EL (cell line): ENCODE results near the gene CIT.
"Not testable (repeated sequence)": the region's sequence is repeated elsewhere in the genome, so short reads cannot be mapped to it uniquely, and the experiment has no call there.

Experiments used
- DNase-seq: peaks from one replicate; pipeline ENCODE4 v3.0.0-alpha.2; 2016

CIT gene

DNA sequence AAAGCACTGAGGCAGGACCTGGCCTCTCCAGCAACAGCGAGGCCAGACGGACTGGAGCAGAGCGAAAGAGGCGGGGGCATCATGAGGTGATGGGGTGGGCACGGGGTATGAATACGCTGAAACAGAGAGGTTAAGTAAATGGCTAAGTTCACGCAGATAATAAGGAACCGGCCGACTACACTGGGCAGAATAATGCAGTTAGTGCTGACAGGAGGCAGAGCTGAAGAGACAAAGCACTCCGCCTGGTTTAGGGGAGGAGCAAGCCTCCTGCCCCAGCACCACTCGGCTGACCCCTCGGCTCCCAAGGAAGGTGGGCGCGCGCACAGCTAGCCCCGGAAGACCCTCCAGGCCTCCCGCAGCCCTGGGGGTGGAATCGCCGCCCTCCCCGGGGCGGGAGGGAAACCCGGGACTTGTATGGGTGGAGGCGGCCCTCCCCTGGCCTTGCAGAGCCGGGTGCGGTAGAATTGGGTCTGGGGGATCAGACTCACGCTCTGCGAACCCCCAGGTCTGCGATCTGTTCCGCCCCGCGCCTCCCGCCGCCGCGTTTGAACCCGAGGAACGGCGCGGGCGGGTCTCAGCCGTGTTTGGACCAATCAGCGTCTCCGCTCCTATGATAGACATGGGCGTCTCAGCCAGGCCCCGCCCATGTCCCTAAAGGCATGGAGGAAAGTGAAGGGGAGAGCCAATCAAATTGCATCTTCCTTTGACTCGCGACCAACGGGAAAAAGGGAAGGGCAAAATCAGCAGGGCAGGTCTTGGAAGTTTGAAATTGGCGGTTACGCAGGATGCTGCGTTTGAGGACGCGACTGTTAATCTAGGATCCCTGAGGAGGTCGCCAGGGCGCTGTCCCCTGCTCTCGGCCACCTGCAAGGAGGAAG lies at the start of gene CIT:
CIT (minus strand) TSS at position 560 of the 878 bp plus-strand sequence. CDS start 1,152 bp downstream, outside the sequence.
- DNase-seq = peak; percentile 97

DNA sequence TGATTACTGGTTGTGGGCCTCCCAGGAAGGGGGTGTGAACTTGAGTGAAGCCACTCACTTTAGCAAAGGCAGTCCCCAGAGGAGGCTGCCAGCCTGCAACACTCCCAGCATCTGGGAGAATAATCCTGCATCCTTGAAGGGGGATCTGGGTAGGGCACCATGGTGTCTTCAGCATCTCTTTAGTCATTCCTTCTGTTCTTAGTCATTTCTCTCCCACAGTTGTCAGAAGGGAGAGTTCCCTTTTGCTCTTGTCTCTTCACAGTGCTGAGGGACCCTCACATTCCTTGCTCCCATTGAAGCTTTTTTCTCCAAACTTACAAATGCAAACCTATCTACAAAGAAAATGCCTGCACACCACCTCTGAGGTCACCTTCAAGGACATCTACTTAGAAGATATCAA lies 48.1 kb upstream of the CIT start:
- no peak for DNase-seq

DNA sequence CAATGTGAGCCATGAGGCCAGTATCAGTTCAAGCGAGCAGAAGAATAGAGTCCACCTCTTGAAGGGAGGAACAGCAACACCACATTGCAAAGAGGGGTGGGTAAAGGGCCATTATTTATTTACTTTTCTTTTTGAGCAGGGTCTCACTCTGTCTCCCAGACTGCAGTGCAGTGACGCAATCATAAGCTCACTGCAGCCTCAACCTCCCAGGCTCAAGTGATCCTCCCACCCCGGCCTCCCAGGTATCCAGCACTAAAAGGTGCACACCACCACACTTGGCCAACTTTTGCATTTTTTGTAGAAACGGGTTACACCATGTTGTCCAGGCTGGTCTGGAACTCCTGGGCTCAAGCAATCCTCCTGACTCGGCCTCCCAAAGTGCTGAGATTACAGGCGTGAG lies 42.9 kb upstream of the CIT start:
- no peak for DNase-seq

GRCh38 chr12:119915894-119916510 lies 38.9 kb upstream of the CIT start:
- DNase-seq = no peak

GRCh38 chr12:119914666-119915065 lies 37.5 kb upstream of the CIT start:
- DNase-seq = no peak

DNA sequence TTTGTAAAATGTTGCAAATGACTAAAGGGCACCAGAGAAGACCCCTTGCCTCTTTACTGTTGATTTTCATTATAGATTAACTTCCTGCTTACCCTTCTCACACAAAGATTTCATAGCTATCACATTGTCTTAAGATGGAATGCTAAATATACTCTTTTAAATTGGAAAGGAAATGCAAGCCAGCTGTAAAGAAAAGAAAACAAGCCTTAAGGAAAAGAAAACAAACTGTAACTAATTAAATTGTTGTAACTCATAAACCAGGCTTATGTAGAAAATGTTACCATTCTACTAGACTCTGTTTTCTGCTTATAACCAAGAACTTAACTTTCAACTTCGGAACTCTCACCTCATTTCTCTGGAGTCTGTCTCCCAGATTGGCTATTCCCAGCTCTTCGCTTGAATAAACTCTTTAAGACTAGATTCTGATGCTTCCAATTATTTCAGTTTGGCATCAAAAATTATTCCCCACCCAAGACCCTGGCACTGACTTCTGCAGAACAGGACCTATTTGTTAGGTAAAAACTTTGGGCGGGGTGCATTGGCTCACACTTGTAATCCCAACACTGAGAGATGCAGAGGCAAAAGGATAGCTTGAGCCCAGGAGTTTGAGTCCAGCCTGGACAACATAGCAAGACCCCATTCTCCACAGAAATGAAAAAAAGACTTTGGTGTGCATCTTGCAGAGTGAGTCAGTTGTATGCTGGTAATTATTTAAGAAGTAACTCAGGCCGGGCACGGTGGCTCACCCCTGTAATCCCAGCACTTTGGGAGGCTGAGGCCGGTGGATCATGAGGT lies 36.6 kb upstream of the CIT start:
- DNase-seq = no peak

GRCh38 chr12:119911182-119911581 lies 34.1 kb upstream of the CIT start:
- peak; percentile 53 for DNase-seq

DNA sequence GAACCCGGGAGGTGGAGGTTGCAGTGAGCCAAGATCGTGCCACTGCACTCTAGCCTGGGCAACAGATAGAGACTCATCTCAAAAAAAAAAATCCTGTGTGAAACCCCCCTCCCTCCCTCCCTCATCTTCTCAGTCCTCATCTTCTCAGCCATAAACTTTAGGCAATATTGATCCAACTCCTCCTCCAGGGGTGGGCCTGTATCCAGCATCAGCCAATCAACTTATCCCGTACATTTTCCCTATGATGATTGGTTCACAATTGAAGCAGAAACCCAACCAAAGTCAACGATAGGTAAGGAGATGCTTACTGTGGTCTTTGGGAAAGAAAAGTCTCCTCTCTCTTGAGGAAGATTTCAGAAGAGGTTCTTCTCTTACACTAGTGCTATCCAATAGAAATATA lies 33.5 kb upstream of the CIT start:
- no peak for DNase-seq

DNA sequence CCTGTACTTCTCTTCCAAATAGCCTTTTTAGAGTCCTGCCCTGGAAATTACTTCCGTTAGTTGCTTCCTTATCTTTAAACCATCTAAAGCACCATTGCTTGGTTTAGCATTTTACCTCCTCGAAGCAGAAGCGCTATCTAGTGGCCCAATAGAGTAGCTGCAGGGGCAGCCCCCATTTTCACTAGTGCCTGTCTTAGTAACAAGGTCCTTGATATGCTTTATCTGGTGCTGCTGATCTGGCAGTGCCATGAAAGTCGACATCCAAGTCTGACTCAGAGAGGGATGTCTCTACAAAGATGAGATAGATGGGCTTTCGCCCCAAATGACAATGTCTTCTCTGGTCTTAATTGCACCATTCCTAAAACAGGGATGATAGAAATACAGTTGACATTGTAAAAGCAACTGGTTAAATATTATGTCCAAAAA lies 25.0 kb upstream of the CIT start:
- peak; percentile 68 for DNase-seq

- DNase-seq = no peak
Observed at GRCh38 chr12:119901670-119902069, 24.6 kb upstream of the CIT start.

GRCh38 chr12:119894916-119895315 lies 17.8 kb upstream of the CIT start:
- no peak for DNase-seq

DNA sequence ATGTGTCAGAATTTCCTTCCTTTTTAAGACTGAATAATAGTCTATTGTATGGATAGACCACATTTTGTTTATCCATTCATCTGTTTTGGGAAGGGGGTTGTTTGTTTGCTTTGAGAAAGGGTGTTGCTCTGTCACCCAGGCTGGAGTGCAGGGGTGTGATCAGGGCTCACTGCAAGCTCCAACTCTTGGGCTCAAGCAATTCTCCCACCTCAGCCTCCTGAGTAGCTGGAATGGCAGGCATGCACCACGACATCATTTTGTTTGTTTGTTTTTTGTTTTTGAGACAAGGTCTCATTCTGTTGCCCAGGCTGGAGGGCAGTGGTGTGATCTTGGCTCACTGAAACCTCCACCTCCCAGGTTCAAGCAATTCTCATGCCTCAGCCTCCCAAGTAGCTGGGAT lies 15.5 kb upstream of the CIT start:
- DNase-seq = not testable (repeated sequence)

GRCh38 chr12:119885549-119885948 lies 8.4 kb upstream of the CIT start:
- no peak for DNase-seq

DNA sequence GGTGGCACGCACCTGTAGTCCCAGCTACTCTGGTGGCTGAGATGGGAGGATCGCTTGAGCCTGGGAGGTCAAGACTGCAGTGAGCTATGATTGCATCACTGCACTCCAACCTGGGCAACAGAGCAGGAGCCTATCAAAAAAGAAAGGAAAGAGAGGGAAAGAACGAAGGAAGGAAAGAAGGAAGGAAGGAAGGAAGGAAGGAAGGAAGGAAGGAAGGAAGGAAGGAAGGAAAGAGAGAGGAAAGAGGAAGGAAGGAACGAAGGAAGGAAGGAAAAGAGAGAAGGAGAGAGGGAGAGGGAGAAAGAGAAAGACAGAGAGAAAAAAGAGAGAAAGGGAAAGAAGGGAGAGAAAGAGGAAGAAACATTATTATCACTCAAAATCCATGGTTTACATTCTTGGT lies 6.7 kb upstream of the CIT start:
- DNase-seq = not testable (repeated sequence)

DNA sequence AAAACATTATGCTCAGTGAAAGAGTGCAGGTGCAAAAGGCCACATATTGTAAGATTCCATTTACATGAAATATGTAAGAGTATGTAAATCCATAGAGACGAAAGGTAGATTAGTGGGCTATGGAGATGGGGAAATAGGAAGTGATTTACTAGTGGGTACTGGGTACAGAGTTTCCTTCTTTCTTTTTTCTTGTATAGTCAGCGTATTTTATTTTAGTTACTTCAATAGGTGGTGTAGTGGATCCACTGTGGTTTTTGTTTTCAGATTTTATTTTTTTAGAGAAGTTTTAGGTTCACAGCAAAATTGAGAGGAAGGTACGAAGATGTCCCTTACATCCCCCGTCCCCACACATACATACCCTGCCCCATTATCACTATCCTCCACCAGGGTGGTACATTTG lies 6.1 kb upstream of the CIT start:
- no peak for DNase-seq

DNA sequence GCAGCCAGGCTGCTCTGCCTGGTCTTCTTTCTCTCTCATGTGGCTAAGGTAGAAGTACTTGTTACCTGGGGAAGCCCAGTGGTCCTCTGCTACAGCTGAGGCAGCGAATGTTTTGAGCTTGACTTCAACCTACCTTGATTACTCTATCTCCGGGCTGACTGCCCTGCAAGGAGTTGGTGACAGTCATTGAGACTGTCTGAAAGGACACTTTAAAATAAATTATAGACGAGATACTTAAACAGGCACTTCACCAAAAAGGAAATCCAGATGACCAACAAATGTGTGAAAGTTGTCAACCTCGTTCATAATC lies 474 bp upstream of the CIT start:
- no peak for DNase-seq

GRCh38 chr12:119870457-119870856 lies 6.7 kb downstream of the CIT start:
- DNase-seq = peak; percentile 35

- peak; percentile 93 for DNase-seq
Observed at GRCh38 chr12:119869720-119870119, 7.4 kb downstream of the CIT start.

- peak; percentile 37 for DNase-seq
Observed at GRCh38 chr12:119868992-119869391, 8.1 kb downstream of the CIT start.

GRCh38 chr12:119864591-119864990 lies 12.5 kb downstream of the CIT start:
- DNase-seq = no peak

GRCh38 chr12:119859241-119859640 lies 17.9 kb downstream of the CIT start:
- no peak for DNase-seq

- no peak for DNase-seq
Observed at GRCh38 chr12:119857041-119857591, 20.0 kb downstream of the CIT start.

- no peak for DNase-seq
Observed at GRCh38 chr12:119850330-119850729, 26.8 kb downstream of the CIT start.
